ENCODE data around the gene ANXA6. TPM values are rescaled to one million over a fixed set of nuclear protein-coding genes. Genes with fewer than 3 reads are reported as not detected.
A peak's percentile ranks its signal among the peaks of the same experiment; 100 is the strongest.

The ANXA6 gene
- total and polyA plus RNA-seq, 7 donors, result 22.9 to 333 (median 233) TPM

DNA sequence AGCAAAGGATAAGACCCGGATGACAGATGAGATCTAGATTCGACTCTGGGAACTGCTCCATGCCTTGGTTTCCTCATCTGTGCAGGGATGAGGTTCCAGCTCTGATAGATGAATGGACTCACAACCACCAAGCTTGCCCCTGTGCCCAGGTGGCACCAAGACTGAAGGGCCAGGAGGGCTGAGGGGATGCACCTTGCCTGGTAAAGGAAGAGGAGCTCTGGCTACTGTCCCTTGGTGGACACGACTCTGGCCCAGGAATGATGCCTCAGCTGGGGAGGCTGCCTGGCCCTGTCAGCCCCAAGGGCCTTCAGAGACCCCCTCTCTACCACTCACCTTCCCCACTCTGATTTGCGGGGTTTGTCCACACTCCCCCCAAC, 24.9 kb upstream of the ANXA6 start:
- H3K36me3 ChIP-seq, result peaks cover 7 to 94% (median 46%) of the 10 kb centered on the region in 4 donors
- H3K4me3 ChIP-seq, result no peak overlapping the region
- H3K9me3 ChIP-seq, result no peaks in the 10 kb centered on the region
- WGBS, 2 donors, result 89 to 94% methylated on average over 4 of the region's 4 CpGs
- no peak for DNase-seq
- no peaks in the 10 kb centered on the region for H3K27me3 ChIP-seq
- peaks cover 0 to 13% (median 5%) of the 10 kb centered on the region in 4 donors for H3K4me1 ChIP-seq
- no peak overlapping the region for H3K27ac ChIP-seq
- TF ChIP-seq CTCF (IDR thresholded peaks at IDR 0.05), result no peak
- TF ChIP-seq POLR2AphosphoS5 (IDR thresholded peaks at IDR 0.05), result no peak
- no peak for TF ChIP-seq POLR2A (IDR thresholded peaks at IDR 0.05)
- intact Hi-C loops (cut with DNase I), result no loop called here

GRCh38 chr5:151181818-151182523, 24.4 kb upstream of the ANXA6 start:
- intact Hi-C loops (cut with DNase I), result no loop called here
- Histone ChIP-seq H3K27me3 (no peaks in the 10 kb centered on the region), H3K27ac (no peak overlapping the region), H3K4me1 (peaks cover 0 to 11% (median 5%) of the 10 kb centered on the region in 4 donors), H3K4me3 (no peak overlapping the region), H3K36me3 (peaks cover 7 to 88% (median 45%) of the 10 kb centered on the region in 4 donors), H3K9me3 (no peaks in the 10 kb centered on the region)
- DNase-seq, result no peak
- TF ChIP-seq EP300 (IDR thresholded peaks at IDR 0.05), result no peak
- WGBS, 2 donors, result 78 to 86% methylated on average over 4 of the region's 4 CpGs

GRCh38 chr5:151180291-151180690, 22.7 kb upstream of the ANXA6 start:
- intact Hi-C loops (cut with DNase I), result no loop called here
- Histone ChIP-seq H3K4me3 (no peak overlapping the region), H3K9me3 (no peaks in the 10 kb centered on the region), H3K27me3 (no peaks in the 10 kb centered on the region), H3K27ac (no peak overlapping the region), H3K36me3 (peaks cover 0 to 73% (median 38%) of the 10 kb centered on the region in 4 donors), H3K4me1 (no peaks in the 10 kb centered on the region)
- 80 to 91% methylated on average over 6 of the region's 6 CpGs for WGBS, 2 donors
- peak; percentile 55 for DNase-seq
- TF ChIP-seq EP300 (IDR thresholded peaks at IDR 0.05), result no peak
- no peak for TF ChIP-seq CTCF (IDR thresholded peaks at IDR 0.05)
- no peak for TF ChIP-seq POLR2AphosphoS5 (IDR thresholded peaks at IDR 0.05)

GRCh38 chr5:151179489-151179840, 21.9 kb upstream of the ANXA6 start:
- intact Hi-C loops (cut with DNase I), result no loop called here
- TF ChIP-seq EP300 (IDR thresholded peaks at IDR 0.05), result no peak
- TF ChIP-seq POLR2A (IDR thresholded peaks at IDR 0.05), result no peak
- no peak for TF ChIP-seq POLR2AphosphoS5 (IDR thresholded peaks at IDR 0.05)
- TF ChIP-seq CTCF (IDR thresholded peaks at IDR 0.05), result no peak
- WGBS, 2 donors, result 95 to 98% methylated on average over 4 of the region's 4 CpGs
- H3K27ac ChIP-seq, result no peak overlapping the region
- H3K4me1 ChIP-seq, result peaks cover 0 to under 1% (median 0%) of the 10 kb centered on the region in 4 donors
- H3K4me3 ChIP-seq, result no peak overlapping the region
- H3K27me3 ChIP-seq, result no peaks in the 10 kb centered on the region
- peaks cover 0 to 64% (median 31%) of the 10 kb centered on the region in 4 donors for H3K36me3 ChIP-seq
- peak; percentile 24 for DNase-seq
- no peaks in the 10 kb centered on the region for H3K9me3 ChIP-seq

GRCh38 chr5:151178777-151179488, 21.4 kb upstream of the ANXA6 start:
- no peaks in the 10 kb centered on the region for H3K9me3 ChIP-seq
- no peak overlapping the region for H3K27ac ChIP-seq
- no peaks in the 10 kb centered on the region for H3K27me3 ChIP-seq
- DNase-seq, result peak; percentile 22
- TF ChIP-seq POLR2A (IDR thresholded peaks at IDR 0.05), result no peak
- TF ChIP-seq POLR2AphosphoS5 (IDR thresholded peaks at IDR 0.05), result no peak
- TF ChIP-seq EP300 (IDR thresholded peaks at IDR 0.05), result no peak
- TF ChIP-seq CTCF (IDR thresholded peaks at IDR 0.05), result no peak
- H3K4me1 ChIP-seq, result peaks cover 0 to 6% (median 4%) of the 10 kb centered on the region in 4 donors
- H3K36me3 ChIP-seq, result peaks cover 0 to 59% (median 25%) of the 10 kb centered on the region in 4 donors
- no peak overlapping the region for H3K4me3 ChIP-seq
- 84 to 95% methylated on average over 5 of the region's 5 CpGs for WGBS, 2 donors
- intact Hi-C loops (cut with DNase I), result no loop called here
